ENCODE data around the gene SS18L1.

GRCh38 chr20:62211216-62211615 is 67.6 kb downstream of the SS18L1 start:
- TF ChIP-seq CTCF (IDR thresholded peaks at IDR 0.05) (no peak), POLR2A (IDR thresholded peaks at IDR 0.05) (no peak)
